MM.1S (cell line): Measurements from ENCODE around the gene F7.

Experiments used
- EZH2phosphoT487 ChIP-seq: fragments of 300-600 bp; sonication (generic); IDR thresholded peaks from 2 replicates; pipeline ENCODE4 v1.6.1; 2018; ENCODE audit warnings: antibody characterized with exemption, low read length
- TF ChIP-seq, protein P1 (sequence below): fragments of 300-600 bp; sonication (generic); IDR thresholded peaks from 2 replicates; pipeline ENCODE4 v1.5.1; 2016; ENCODE audit warnings: antibody characterized with exemption, low read length, mixed read lengths

DNA sequence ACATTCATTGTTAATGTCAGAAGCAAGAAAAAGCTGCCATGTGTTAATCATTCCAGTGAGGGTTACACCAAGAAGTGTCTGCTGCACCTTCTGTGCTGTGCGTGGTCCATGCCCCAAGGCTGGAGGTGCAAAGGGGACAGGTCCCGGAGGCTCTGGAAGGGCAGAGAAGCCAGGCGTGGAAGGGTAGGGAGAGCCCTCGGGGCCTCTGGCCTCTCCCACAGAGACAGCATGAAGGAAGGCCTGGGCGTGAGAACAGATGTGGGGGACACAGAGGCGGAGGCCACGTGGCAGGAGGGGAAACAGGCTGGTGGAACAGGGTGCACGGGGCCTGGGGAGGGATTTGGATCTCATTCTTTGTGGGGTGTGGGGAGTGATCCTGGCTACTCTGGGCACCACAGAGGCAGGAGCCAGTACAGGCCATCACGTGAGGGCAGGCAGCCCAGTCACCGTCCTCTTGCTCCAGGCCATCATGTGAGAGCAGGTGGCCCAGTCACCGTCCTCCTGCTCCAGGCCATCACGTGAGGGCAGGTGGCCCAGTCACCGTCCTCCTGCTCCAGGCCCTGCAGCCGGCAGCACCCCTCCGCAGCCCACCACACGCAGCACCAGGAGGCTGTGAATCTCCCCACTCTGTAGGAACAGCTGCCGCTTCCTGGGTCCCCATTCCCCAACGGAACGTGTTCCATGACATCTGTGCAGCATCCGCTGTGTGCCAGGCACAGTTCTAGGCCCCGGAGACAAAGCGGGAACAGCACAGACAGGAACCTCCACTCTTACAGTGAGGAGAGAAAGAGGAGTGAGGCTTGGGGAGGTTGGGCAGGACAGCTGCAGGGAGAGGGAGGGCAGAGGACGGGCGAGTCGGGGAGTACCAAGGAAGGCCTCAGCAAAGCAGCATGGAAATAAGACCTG is 10.2 kb upstream of the F7 start:
- TF ChIP-seq, protein P1, sequence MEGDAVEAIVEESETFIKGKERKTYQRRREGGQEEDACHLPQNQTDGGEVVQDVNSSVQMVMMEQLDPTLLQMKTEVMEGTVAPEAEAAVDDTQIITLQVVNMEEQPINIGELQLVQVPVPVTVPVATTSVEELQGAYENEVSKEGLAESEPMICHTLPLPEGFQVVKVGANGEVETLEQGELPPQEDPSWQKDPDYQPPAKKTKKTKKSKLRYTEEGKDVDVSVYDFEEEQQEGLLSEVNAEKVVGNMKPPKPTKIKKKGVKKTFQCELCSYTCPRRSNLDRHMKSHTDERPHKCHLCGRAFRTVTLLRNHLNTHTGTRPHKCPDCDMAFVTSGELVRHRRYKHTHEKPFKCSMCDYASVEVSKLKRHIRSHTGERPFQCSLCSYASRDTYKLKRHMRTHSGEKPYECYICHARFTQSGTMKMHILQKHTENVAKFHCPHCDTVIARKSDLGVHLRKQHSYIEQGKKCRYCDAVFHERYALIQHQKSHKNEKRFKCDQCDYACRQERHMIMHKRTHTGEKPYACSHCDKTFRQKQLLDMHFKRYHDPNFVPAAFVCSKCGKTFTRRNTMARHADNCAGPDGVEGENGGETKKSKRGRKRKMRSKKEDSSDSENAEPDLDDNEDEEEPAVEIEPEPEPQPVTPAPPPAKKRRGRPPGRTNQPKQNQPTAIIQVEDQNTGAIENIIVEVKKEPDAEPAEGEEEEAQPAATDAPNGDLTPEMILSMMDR = no peak
- TF ChIP-seq EZH2phosphoT487 = no peak
